GM10847 (cell line): ENCODE results near the gene RAB17.

Experiments
- POLR2A ChIP-seq: IDR thresholded peaks from 2 replicates; pipeline ENCODE4 v1.6.1; 2011; ENCODE audit not compliant: insufficient read length; ENCODE audit errors: extremely low read depth

The RAB17 gene

DNA sequence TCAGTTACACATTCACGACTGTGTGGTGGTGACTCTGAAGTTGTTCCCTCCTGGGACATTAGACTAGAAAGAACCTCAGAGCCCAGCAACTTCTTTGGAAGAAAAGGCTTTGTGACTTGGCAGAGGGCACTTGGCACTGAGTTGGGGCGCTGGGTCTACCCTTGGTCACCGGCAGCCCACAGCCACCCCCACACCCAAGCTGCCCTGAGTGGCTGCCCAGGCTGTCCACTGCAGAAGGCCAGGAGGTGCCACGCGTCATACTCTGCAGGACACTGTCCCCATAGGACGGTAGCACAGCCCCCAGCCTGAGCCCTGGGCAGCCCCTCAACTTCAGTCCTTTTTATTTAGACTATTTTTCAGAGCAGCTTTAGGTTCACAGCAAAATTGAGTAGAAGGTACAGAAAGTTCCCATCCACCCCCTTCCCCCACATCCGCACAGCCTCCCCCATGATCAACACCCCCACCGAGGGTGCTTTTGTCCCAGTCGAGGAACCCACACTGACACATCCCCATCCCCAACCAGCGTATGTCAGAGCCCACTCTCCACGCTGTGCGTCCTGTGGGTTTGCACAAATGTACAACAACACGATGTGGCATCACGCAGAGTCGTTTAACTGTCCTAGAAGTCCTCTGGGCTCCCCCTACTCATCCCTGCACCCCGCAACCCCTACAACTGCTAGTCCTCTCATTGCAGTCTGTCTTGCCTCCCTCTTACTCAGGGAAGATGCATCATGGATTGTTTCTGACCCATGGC lies 23.1 kb downstream of the RAB17 start:
- no peak for TF ChIP-seq POLR2A

DNA sequence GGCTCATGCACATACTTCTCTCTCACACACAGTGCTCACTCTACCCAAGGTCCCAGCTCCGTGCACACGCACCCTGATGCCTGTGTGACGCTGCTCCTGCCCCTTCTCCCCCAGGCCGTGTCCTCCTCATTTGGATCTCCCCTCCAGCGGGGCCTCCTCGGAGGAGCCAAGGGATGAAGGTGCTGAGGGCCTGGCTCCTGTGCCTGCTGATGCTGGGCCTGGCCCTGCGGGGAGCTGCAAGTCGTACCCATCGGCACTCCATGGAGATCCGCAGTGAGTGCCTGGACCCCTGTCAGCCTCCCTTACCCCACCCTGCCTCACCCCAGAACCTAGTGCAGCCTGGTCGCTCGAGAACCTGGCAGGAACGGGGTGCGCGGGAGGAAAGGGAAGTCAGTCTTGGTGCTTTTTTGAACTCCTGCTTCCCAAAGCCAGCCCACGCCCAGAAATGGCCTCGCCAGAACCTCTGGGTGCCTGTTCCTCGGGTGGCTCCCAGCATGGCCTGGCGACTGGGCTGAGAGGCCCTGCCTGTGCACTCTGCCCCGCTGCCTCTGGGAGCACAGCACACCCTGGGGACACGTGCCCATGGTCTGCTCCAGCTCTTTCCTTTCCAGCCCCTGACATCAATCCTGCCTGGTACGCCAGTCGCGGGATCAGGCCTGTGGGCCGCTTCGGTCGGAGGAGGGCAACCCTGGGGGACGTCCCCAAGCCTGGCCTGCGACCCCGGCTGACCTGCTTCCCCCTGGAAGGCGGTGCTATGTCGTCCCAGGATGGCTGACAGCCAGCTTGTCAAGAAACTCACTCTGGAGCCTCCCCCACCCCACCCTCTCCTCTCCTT lies 23.9 kb downstream of the RAB17 start, which contains the start of gene PRLH:
Gene PRLH, plus strand, starts transcription at position 174 of the 835 bp plus-strand sequence. Its CDS starts 0 bp downstream, at position 174.
- TF ChIP-seq POLR2A = no peak

DNA sequence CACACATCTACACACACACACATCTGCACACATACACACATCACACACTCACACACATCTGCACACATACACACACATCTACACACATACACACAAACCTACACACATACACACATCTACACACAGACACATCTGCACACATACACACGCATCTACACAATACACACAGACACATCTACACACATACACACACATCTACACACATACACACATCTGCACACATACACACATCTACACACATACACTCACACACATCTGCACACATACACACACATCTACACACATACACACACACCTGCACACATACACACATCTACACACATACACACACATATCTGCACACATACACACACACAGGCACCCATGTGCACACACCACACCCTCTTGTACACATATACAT lies 24.6 kb downstream of the RAB17 start:
- TF ChIP-seq POLR2A = no peak

DNA sequence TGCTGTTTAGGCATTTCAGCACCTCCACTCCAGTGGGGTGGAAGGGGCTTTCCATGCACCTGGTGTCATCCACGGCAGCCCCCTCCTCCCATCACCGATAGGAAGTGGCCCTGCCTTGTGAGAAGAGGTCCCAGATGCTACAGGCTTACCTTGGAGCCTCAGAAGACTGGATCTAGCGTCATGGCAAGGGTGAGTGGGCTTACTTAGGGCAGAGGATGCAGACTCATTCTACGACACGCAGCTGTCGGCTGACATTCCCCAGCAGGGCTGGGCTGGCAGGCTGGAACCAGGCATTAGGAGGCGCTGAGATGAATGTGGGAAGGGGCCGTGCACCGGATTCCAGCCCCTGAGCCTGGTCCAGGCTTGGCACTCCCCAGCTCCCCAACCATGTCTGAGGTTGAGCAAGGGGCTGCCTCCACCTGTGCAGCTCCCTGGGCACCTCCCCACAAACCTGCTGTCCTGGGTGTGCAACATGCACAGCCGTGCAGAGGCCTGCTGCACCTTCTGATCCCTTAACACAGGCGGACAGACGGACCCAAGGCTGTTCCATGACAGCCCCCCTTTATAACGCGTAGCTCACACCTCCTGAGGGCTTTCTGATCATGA lies 25.9 kb downstream of the RAB17 start:
- no peak for TF ChIP-seq POLR2A

DNA sequence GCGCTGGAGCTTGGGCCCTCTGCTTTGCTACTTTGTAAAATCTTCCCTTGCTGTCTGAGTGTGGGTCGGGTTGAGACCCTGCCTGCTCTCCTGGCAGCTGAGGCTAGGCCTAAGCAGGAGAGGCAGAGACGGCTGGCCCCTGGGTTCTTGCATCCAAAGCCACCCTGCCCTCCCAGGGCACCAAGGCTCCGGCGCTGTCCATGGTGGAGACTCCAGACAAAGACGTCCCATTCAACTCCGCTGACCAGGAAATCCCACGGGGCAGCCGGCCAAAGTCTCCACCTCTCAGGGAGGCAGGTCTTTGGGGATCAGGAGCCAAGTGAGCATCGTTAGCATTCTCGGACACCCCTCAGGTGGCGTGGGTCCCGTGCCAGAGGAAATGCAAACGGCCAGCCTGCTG lies 26.7 kb downstream of the RAB17 start:
- TF ChIP-seq POLR2A = no peak

DNA sequence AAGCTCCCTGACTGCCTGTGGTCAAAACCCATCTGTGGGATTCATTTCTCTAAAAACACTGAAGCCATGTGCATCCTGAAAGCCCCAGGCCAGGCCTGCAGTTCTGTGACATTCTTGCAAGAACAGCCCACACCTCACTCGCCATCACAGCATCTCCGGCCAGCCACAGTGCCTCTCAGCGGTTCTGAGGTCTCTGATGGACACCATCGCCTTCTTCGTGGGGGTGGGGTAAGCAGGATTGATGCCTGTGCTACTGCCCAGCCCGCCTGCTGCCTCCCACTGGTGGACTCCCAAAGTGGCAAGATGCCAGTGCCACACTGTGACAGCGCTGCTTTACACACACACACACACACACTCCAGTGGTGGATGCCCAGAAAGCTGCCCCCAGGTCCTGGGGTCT lies 29.3 kb downstream of the RAB17 start:
- TF ChIP-seq POLR2A = no peak

DNA sequence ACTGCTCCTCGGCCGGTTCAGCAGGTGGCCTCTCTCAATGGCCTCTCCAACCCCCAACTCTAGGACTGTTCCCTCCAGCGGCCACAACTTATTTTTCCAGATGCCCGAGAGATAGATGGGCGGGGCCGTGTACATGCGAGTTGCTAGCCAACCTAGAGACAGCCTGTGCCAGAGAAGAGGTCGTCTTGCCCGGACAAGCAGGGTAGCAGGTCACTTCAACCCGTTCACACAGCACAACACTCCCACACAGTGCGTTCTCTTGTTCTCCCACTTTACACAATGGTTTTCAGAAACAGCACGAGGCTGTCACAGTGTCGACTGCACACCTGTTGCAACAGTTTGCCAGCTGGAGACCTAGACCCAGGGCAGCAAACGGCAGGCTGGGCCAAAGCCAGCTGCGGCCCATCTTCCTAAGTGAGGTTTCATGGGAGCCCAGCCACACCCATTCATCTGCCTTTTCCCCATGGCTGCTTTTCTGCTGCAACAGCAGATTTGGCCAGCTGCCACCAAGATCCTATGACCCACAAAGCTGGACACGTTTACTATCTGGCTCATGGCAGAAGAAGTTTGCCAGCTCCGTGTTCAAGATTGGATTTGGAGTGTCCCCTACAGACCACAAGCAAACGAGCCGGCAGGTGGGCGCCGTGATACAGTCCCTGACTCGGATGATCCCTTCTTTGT lies 31.4 kb downstream of the RAB17 start:
- TF ChIP-seq POLR2A = no peak

DNA sequence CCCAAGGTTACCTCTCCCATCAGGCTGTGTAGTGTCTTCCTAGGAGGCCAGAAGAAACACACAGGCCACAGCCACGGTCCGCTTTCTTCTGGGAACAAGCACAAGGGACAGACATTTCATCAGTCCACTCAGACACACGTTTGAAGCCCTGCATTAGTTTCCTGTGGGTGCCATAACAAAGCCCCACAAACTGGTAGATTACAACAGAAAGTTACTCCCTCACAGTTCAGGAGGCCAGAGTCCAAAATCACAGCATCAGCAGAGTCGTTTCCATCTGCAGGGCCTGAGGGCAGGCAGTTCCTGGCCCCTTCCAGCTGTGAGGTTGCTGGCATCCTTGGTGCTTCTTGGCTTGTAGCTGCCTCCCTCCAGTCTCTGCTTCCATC lies 32.9 kb downstream of the RAB17 start:
- no peak for TF ChIP-seq POLR2A

DNA sequence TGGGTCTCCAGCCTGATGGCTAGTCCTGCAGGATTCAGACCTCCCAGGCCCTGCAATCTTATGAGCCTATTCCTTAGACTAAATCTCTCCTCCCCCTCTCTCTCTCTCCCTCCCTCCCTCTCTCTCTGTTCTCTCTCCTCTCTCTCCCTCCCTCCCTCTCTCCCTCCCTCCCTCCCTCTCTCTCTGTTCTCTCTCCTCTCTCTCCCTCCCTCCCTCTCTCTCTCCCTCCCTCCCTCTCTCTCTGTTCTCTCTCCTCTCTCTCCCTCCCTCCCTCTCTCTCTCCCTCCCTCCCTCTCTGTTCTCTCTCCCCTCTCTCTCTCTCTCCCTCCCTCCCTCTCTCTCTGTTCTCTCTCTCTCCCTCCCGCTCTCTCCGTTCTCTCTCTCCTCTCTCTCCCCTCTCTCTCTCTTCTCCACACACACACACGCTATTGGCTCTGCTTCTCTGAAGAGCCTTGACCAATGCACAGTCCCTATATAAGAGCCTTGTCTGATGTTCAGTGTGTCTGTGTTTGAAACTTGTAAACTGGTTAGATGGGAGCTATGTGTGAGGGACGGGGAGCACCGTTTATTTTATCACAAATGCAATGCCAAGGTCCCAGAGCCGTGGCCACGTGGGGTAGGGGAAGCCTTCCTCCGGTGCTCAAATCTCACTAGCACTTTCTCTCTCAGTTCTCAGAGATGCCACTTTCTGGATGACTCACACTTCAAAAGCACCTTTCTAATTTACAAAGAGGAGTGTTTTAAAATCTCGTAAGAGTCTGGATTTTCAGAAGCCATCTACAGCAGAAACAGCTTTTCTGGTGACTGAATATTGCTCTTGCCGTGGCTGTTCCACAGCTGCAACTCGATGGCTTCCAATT lies 33.5 kb downstream of the RAB17 start:
- TF ChIP-seq POLR2A = no peak

DNA sequence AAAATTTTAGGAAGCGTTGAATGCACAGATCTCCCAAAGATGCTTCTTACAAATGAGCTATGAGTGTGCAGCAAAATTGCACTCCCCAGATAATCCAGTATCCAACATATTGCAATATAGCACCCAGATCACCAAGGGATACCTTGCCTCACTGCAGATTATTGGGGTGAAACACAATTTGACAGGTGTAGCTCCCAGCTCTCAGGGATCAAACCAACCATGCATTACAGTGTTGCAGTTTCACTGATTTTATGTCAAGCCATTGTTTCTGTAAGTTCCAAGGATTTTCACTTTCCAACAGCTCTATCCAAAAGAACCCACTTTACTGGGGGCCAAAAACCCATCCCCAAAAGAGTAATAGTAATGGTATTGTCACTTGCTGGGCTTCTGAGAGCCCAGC lies 35.0 kb downstream of the RAB17 start:
- TF ChIP-seq POLR2A = no peak

DNA sequence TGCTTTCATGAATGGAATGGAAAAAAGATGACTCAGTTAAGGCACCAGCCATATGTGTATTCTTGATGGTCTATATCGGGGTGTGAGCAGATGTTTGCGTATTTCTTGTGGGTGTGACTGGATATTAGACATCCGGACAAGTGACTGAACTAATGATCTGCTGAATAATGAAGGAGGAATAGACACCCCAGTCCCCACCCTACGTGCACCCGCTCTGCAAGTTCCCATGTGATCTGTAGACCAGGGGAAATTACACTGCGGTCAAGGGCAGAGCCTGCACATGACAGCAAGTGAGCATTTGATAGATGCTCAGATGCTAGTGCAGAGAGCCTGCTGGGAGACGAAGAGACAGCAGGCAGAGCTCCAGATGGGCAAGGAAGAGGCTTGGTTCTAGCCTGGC lies 36.6 kb downstream of the RAB17 start:
- TF ChIP-seq POLR2A = no peak

DNA sequence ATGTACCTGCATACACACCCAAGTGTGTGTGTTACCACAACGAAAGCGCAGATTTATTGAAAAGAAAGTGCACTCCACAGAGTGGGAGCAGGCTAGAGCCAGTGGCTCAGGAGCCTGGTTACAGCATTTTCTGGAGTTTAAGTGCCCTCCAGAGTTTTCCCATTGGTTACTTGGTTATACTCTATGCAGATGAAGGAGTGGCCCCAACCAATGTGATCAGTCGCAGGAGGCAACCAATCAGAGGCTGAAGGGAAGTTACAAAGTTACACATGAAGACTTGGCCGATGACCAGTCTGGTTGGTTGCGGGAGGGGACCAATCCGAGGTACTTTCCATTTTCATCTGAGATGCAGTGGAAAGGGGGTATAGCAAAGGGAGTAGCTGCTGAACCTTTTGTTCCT lies 37.6 kb downstream of the RAB17 start:
- no peak for TF ChIP-seq POLR2A

DNA sequence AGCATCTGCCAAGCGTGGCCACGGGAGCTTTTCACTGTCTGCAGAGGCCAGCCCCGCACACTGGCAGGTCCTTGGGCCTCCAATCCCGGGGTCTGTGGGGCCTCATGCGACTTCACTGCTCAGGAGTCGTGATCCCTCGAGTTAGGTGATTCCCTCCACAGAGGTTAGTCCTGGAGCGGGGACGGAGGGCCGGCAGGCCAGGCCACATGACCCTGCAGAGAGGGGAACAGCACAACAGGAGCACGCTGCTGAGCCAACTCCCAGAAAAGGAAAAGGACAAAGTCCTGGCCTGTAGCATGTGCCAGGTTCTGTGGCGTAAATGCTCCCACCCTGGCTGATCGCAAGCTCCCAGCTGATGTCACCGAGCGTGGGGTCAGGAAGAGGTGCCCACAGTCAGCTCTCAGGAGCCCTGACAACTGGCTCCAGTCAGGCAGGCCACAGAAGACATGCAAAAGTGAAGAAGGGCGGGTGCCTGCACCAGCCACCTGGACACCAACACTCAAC lies 39.4 kb downstream of the RAB17 start:
- TF ChIP-seq POLR2A = no peak
